BE2C (cell line): ENCODE data around the gene GTSF1L.

ENCODE experiments used
- DNase-seq: peaks from one replicate; pipeline ENCODE4 v3.0.0-alpha.2; 2020
- H3K27me3 ChIP-seq: fragments of 250-450 bp; sonication (Bioruptor Pico); 2 replicates; pipeline ENCODE4 v1.5.1; 2020; ENCODE audit warnings: mild to moderate bottlenecking
- H3K36me3 ChIP-seq: fragments of 250-450 bp; sonication (Bioruptor Pico); 2 replicates; pipeline ENCODE4 v1.5.1; 2020; ENCODE audit warnings: mild to moderate bottlenecking
- H3K4me1 ChIP-seq: fragments of 250-450 bp; sonication (Bioruptor Pico); 2 replicates; pipeline ENCODE4 v1.5.1; 2020
- H3K4me3 ChIP-seq: 2 replicates; pipeline ENCODE4 v1.5.1; 2011; ENCODE audit warnings: low read depth, low read length
- H3K9me3 ChIP-seq: fragments of 250-450 bp; sonication (Bioruptor Pico); 2 replicates; pipeline ENCODE4 v1.5.1; 2020
- TF ChIP-seq, protein P1 (sequence below): IDR thresholded peaks from 2 replicates; pipeline ENCODE4 v1.5.1; 2012; ENCODE audit warnings: mild to moderate bottlenecking, low read depth, low read length

The GTSF1L gene

DNA sequence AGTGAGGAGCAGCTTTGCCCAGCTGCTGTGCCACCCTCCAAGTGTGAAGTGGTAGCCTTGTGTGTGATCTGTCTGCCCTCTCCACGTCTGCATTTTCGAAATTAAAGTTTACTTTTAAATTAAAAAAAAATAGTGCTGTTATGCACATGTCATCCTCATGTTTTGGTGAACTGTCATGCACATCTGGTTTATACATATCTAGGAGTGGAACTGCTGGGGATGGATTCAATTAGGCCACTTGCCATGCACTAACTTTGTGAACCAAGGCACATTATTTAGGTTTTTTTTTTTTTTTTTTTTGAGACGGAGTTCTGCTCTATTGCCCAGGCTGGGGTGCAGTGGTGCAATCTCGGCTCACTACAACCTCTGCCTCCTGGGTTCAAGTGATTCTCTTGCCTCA lies 3.6 kb downstream of the GTSF1L start:
- no peak overlapping the region for H3K4me3 ChIP-seq
- DNase-seq: no peak
- H3K4me1 ChIP-seq: peaks cover 7% of the 10 kb centered on the region
- no peaks in the 10 kb centered on the region for H3K36me3 ChIP-seq
- H3K27me3 ChIP-seq: no peaks in the 10 kb centered on the region
- TF ChIP-seq, protein P1, sequence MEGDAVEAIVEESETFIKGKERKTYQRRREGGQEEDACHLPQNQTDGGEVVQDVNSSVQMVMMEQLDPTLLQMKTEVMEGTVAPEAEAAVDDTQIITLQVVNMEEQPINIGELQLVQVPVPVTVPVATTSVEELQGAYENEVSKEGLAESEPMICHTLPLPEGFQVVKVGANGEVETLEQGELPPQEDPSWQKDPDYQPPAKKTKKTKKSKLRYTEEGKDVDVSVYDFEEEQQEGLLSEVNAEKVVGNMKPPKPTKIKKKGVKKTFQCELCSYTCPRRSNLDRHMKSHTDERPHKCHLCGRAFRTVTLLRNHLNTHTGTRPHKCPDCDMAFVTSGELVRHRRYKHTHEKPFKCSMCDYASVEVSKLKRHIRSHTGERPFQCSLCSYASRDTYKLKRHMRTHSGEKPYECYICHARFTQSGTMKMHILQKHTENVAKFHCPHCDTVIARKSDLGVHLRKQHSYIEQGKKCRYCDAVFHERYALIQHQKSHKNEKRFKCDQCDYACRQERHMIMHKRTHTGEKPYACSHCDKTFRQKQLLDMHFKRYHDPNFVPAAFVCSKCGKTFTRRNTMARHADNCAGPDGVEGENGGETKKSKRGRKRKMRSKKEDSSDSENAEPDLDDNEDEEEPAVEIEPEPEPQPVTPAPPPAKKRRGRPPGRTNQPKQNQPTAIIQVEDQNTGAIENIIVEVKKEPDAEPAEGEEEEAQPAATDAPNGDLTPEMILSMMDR: no peak
- no peaks in the 10 kb centered on the region for H3K9me3 ChIP-seq

DNA sequence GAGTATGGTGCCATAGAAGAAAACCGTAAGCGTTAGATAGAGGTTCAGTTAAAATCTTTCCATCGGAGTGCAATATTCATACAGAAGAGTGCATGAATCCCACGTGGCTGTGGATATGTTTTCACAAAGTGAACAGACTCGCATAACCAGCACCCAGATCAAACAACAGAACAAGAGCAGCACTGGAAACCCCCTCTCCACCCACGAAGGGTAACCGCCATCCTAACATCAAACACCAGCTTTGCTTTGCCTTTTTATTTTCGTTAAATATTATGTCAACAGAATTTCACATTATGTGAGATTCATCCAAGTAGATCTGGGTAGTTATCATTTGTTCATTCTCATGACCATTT lies 4.7 kb downstream of the GTSF1L start:
- Histone ChIP-seq H3K4me1 (peaks cover 7% of the 10 kb centered on the region), H3K27me3 (no peaks in the 10 kb centered on the region), H3K9me3 (no peaks in the 10 kb centered on the region), H3K4me3 (peak overlapping the region; percentile 41), H3K36me3 (no peaks in the 10 kb centered on the region; the same call in 1 of the 2 replicates)
- TF ChIP-seq, protein P1: no peak
- no peak for DNase-seq

DNA sequence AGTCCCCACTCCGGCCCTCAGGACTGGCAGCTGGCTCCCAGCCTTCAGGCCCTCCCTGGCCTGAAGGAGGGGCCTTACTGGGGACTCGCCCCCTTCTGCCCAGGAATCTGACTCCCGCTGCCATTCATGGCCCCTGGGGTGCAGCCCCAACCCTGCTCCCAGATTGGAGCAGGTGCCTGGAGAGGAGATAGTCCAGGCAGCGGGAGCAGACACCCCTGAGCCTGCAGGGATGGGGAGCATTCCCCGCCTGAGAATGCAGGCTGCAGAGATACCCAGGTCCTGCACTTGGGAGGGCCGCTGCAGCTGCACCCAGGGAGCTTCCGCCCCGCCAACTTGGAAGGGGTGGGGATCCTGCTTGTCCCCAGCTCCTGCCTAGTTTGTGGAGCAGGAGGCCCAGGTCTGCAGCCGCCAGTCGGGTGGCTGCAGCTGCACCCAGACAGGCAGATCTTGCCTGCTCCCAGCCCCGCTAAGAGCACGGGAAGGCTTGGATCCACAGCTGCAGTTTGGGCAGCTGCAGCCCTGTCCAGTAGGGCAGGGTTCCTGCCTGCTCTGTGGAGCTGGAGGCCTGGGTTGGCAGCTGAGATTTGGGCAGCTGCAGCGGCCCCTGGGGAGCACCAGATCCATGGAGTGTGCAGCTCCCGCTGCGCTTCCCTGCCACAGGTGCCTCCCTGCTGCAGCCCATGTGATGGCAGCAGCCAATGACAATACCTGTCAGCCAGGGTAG lies 5.2 kb downstream of the GTSF1L start:
- no peaks in the 10 kb centered on the region for H3K27me3 ChIP-seq
- no peaks in the 10 kb centered on the region; the same call in 1 of the 2 replicates for H3K36me3 ChIP-seq
- peak overlapping the region; percentile 41 for H3K4me3 ChIP-seq
- peaks cover 7% of the 10 kb centered on the region for H3K4me1 ChIP-seq
- TF ChIP-seq, protein P1: no peak
- H3K9me3 ChIP-seq: no peaks in the 10 kb centered on the region
- peak; percentile 70 for DNase-seq

DNA sequence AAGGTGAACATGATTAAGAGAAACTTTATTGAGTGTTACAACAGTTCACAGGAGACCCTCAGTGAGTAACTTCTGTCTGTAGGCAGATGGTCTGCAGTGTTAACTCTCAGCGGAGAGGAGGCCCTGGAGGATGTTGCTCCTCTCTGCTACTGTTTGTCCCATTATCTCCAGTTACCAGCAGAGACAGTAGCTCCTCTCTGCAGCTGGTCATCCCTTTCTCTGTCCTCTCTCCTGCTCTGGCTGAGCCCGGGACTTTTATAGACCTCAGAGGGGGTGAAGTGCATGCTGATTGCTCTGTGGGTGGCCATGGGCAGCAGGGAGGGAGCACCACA lies 5.7 kb downstream of the GTSF1L start:
- no peak for DNase-seq
- H3K27me3 ChIP-seq: no peaks in the 10 kb centered on the region
- H3K36me3 ChIP-seq: peaks cover 3% of the 10 kb centered on the region; the same call in 1 of the 2 replicates
- no peak overlapping the region; the same call in 1 of the 2 replicates for H3K4me3 ChIP-seq
- TF ChIP-seq, protein P1: no peak
- H3K9me3 ChIP-seq: no peaks in the 10 kb centered on the region
- H3K4me1 ChIP-seq: peaks cover 7% of the 10 kb centered on the region

DNA sequence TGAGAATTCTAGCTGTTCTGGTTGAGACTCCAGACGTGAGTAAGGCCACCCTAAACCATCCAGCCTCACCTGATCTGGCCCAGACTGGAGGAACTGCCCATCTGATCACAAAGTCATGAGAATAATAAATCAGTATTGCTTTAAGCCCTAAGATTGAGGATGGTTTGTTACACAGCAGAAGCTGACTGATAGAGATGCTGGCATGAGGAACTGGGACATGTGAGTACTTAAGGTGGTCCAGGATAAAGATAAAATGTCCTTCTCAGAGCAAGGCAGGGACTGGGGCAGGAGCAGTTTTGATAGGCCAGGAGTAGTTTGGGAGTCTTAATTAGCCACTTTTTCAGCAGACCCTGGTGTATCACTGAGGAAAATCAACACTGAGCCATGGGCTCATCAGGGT lies 6.8 kb downstream of the GTSF1L start:
- Histone ChIP-seq H3K4me3 (no peak overlapping the region), H3K9me3 (no peaks in the 10 kb centered on the region), H3K27me3 (no peaks in the 10 kb centered on the region), H3K4me1 (peaks cover 7% of the 10 kb centered on the region), H3K36me3 (peaks cover 11% of the 10 kb centered on the region; the same call in 1 of the 2 replicates)
- TF ChIP-seq, protein P1: no peak
- no peak for DNase-seq

DNA sequence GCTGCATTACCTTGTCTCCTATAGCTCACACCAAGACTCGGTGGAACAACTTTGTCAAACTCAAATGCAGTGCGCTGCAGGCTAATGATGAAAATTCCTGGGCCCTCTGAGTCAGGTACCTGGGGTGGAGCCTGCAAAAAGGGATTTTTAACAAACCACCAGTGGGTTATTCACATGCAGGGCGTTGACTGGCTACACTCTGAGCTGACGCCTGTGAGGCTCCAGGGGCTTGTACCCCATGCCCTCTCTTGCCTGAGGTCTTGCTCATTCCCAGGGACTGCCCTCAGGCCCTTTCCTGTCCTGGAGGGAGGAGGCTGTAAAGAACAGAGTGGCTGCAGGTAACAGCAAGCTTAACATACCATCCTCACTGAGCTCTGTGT lies 9.2 kb downstream of the GTSF1L start:
- Histone ChIP-seq H3K36me3 (peaks cover 26% of the 10 kb centered on the region), H3K9me3 (no peaks in the 10 kb centered on the region), H3K4me1 (peaks cover 7% of the 10 kb centered on the region), H3K27me3 (no peaks in the 10 kb centered on the region), H3K4me3 (no peak overlapping the region)
- DNase-seq: no peak
- TF ChIP-seq, protein P1: no peak
